NCI-H345 treated with DMSO at 0.1 percent for 48 hours (cell line): ENCODE results near the gene EIF2B4.
"Not testable (repeated sequence)": the region's sequence is repeated elsewhere in the genome, so short reads cannot be mapped to it uniquely, and the experiment has no call there.

ENCODE experiments used
- DNase-seq: peaks from one replicate; lab custom pipeline; 2025; ENCODE audit not compliant: unreplicated experiment; lab: John Stamatoyannopoulos, UW

EIF2B4 gene

DNA sequence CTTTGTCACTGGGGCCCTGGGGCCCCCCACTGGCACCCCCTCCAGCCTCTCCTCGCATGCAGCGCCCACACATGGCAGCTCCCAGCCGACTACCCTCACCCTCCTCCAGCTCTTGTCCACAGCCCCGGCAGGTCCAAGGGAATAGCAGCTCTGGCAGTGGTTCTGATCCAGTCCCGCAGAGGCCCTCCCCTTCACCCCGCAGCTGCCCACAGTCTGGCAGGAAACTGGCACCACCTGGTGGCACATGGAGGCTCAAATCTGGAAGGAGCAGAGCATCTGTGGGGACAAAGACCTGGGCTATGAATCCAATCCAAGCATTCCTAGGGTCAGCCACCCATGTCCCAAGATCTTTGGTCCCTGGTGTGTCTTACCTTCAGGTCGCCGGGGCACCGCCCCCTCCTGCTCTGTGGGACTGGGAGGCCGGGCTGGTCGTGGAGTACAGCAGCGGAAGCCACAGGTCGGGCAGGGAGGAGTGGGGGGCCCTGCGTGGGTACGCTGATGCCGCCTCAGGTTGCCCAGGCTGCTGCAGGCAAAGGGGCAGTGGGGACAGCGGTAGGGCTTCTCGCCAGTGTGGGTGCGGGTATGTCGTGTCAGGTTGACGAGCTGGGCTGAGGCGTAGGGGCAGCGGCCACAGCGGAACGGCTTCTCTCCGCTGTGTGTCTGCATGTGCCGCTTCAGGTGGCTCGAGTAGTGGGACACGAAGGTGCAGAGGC, 8.1 kb upstream of the EIF2B4 start:
- DNase-seq: no peak

DNA sequence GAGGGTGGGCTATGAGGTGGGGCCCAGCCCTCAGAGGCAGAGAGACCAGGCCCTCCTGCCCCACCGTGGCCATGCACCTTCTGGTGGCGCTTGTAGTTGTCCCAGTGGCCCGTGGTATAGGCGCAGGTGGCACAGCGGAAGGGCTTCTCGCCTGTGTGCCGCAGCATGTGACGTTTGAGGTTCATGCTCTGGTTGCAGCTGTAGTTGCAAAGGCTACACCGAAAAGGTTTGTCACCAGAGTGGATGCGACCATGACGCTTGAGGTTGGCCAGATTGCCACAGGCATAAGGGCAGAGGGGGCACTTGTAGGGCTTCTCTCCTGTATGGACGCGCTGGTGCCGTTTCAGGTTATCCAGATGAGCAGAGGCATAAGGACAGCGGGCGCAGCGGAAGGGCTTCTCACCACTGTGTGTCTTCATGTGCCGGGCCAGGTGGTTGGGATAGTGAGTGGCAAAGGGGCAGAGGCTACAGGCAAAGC, 7.5 kb upstream of the EIF2B4 start:
- DNase-seq: no peak

DNA sequence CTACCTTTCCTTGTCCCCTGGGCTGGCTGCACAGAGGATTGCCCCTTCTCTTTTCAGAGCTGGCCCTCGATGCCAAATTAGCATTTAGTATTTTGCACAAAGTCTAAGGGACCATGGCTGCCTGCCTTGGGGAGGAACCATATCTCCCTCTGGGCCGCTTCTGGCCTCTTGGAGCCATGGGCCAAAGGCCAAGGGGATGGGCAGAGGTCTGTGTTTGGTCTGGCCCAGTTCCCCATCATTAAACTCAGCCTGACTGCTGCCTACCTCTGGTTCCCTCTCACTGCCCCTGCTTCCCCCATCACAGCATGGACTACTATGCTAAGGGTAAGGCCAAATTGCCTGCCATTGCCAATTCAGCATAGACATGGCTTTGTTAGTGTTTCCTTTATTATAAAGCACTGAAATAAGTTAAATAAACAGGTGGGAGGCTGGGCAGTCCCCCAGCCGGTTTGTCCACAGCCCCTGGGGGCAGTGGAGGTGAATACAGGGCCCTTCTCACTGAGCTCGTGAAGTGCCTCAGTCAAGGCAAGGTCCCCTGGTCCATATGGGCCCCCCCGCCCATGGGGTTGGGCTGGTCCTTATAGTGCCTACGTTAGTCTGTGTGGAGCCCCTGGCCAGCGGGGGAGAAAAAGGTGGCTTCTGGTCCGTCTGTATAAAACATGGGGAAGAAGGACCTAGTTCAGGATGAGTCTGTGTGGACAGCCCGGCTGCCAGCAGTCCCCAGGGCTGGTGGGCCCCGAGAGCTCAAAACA, 6.9 kb upstream of the EIF2B4 start:
- DNase-seq: no peak

DNA sequence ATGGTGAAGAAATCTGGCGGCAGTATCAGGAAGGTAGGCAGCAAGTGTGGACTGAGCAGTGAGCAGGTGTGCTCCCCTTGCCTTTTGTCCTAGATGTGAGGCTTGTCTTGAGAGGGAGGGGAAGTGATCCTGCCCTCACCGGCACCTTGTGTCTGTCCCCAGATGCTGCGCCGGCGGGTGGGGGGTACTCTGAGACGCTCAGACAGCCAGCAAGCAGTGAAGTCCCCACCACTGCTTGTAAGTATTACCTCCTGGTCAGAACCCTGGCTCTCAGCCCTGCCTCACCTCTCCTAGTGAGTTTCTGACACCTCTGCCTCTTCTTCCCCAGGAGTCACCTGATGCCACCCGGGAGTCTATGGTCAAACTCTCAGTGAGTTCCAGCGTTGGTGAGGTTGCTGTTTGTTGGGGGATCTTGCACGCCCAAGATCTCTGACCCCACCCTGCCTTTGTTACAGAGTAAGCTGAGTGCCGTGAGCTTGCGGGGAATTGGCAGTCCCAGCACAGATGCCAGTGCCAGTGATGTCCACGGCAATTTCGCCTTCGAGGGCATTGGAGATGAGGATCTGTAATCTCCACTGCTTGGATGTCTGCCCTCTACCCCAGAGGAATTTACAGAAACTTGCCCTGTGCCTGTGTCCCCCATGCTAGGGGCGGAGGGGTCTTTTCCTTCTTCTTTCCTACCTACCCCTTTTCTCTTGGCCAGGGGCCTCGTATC, 6.2 kb upstream of the EIF2B4 start:
- DNase-seq: no peak

DNA sequence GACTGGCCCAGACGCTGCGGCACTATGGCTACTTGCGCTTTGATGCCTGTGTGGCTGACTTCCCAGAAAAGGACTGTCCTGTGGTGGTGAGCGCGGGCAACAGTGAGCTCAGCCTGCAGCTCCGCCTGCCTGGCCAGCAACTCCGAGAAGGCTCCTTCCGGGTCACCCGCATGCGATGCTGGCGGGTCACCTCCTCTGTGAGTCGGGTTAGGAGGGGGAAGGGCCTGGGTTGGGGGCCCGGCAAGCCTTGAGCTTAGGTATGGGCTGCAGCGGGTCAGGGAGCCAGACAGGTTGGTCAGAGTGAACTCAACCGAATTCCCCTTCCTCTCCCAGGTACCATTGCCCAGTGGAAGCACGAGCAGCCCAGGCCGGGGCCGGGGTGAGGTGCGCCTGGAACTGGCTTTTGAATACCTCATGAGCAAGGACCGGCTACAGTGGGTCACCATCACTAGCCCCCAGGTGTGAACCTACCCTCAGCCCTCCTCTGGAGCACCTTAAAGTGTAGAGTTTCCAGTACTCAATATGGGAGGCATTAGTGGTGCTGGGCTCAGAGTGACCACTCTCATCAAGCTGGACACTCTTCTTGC, 5.5 kb upstream of the EIF2B4 start:
- no peak for DNase-seq

DNA sequence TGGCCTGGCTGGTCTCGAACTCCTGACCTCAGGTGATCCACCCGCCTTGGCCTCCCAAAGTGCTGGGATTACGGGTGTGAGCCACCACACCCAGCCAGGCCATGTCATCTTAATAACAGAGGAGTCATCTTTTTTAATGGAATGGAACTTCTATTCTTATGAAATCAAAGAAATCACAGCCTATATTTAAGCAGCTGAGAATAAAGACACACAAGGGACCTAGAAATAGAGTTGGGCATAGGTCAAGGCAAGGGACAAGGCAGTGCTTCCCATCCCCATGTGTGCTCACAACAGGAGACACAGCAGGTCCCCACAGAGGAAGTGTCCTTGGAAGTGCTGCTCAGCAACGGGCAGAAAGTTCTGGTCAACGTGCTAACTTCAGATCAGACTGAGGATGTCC, 3.4 kb upstream of the EIF2B4 start:
- DNase-seq: no peak

DNA sequence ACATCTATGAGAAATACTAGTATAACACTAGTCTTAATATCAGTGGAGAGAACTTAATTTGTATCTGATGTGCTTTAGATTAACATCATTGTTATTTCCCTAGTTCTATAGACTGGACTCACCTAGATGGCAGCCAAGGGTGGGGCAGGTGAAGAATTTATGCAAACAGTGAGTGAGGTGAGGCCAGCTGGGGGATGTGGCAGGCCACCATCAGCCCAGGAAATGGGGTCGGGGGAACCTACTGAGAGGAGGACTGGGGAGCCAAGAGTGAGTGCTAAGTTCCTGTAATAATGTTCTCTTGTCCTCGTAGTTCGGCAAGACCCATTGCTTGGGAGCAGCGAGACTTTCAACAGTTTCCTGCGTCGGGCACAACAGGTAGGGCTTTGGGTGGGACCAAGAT, 2.8 kb upstream of the EIF2B4 start:
- no peak for DNase-seq

DNA sequence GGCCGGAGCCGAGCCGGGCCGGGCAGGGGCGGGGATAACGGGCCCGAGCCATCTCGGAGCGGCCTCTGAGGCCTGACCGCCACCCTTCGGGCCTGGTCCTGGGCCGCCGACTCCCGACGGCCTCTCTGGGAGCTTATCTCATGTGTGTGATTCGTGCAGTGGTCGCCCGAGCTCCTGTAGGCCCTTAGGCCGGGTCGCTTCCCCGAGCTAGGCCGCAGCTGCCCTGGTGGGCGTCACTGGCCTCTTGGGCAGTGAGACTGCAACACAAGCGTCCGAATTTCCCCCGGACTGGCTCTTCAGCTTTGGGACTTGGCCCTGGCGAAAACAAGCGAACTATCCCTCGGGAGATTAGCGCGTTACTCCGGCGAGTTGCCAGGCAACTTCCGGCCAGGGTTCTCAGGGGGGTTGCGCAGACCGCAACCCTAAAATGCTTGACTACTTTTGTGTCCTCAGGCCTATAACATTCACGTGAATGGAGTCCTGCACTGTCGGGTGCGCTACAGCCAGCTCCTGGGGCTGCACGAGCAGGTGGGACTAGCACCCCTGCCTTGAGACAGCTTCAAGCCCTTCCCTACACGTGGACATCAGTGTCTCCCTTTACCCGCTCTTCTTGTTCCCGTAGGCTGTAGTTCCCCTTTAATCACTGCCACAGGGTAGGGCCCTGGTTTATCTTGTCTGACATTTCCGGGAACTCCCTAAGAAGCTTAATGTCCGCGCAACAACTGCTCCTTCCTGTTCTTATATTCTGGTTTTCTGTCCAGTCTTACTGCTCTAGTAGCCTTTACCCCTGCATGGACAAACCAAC, 880 bp upstream of the EIF2B4 start:
- no peak for DNase-seq

DNA sequence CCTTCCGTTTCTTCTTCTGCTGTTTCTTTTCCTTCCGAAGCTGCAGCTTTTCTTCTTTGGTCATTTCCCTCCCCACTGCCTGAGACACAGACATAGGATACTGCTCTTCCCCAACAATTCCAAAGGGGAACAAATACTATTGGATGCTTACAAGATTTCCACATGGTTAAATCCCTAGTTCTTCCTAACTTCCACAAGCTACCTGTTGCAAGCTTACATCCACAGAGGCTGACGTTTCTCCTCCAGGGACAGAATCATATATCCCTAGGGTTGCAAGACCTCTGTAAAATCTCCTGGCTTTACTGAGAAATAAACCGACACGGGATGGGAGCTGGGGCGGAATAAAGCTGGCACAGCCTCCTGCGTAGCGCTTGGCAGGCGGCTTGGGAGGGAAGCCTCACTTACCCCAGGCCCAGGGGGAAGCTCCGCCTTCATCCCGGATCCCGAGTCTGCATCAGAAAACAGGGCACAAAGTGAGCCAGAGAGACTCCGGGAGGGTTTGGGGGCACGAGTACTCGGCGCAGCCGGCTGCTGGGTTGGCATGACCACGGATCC, 590 bp downstream of the EIF2B4 start:
- DNase-seq: no peak

DNA sequence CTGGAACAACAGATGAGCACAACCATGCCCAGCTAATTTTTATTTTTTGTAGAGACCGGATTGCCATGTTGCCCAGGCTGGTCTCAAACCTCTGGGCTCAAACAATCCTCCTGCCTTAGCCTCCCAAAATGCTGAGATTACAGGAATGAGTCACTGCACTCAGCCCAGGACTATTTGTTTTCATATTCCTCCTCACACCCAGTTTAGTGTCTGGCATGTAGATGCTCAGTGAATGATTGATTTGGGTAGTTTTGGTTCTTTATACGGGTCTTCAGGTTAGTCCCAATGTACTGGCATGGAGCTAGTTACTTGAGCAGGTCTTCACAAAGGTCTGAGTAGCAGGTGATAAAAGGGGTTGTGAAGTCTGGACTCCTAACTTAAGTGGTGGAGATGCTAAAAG, 6.2 kb downstream of the EIF2B4 start:
- no peak for DNase-seq

DNA sequence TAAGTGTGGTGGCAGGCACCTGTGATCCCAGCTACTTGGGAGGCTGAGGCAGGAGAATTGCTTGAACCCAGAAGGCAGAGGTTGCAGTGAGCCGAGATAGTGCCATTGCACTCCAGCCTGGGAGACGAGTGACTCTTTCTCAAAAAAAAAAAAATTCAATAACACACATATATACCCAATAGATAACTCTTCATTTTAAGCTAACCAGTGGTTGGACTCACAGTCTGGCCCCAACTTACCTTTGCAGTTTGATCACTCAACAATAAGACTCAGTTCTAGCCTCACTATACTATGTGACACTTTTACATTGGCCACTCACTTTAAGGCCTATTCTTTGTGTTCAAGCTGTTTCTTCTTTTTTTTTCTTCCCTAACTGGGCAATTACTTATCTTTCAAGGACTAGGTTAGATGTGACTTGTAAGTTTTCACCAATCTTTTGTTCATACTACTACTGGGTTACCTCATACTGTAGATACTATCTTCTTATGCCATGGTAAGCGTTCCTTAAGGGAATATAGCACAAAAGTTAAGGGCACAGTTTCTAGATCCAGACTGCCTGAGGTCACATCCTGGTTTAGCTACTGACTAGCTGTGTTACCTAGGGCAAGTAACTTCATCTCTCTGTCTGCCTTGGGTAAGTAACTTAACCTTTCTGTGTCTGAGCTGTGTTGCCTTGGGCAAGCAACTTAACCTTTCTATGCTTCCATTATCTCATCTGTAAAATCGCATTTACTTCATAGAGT, 7.3 kb downstream of the EIF2B4 start:
- DNase-seq: no peak

DNA sequence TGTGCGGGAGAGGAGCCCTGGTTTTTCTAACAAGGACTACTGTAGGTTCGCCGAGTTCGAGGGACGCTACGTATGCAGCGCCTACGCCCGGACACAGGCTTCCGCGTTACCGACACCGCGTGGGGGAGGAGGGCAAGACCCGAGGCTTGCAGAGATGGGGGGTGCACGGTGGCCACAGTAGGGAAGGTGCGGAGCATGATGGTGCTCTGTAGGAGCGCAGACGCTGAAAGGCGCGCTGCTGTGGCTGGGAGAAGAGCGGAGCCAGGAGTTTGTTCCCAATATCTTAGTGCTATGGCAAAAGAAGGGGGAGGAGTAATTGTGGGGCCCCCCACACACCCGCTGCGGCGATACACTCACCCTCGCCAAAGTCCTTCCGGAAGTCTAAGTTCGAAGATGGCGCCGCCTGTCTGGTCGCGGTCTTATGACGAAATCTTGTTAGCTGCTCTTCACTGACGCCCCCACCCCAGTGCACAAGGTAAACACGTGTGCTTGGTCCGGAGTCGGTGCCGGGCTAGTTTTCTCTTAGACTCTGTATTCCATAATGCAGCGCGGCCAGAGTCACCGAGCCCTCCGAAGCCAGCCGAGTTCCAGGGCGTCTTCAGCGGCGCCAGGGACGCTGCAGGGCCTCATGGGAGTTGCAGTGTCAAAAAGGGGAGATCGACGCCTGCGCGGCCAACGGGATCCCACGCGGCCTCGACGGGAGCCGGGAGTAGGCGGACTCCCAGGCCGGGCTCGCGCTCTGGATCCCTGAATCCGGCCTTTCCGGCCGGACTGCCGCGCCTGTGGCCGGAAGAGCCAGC, 13.6 kb downstream of the EIF2B4 start, which contains the start of gene GTF3C2:
Gene GTF3C2, minus strand, starts transcription at position 383 of the 800 bp plus-strand sequence. CDS start 13,210 bp downstream, outside the sequence.
- peak; percentile 93 for DNase-seq

DNA sequence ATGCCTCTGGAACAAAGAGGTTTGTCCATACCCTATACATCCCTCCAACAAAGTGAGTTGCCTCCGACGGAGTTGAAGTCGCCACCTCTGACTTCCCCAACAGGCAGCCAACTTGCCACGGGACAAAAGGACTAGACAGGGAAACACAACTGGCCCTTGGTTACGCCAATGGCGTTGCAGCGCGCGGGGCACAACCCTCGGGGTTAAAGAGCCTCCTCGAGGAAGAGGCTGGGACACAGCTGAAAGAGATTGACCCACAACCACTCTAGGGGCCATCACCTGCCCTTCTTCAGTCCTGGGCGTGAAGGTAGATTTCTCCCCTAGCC, 14.1 kb downstream of the EIF2B4 start:
- no peak for DNase-seq

DNA sequence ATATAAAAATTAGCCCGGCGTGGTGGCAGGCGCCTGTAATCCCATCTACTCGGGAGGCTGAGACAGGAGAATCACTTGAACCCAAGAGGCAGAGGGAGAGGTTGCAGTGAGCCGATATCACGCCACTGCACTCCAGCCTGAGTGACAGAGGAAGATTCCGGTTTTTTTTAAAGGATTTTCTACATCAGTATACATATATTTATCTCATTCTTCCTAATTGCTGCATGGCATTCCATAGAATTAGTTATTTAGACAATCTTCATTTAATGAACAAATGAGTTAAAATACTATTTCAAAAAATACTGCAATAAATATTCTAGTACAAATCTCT, 15.6 kb downstream of the EIF2B4 start:
- DNase-seq: no peak

DNA sequence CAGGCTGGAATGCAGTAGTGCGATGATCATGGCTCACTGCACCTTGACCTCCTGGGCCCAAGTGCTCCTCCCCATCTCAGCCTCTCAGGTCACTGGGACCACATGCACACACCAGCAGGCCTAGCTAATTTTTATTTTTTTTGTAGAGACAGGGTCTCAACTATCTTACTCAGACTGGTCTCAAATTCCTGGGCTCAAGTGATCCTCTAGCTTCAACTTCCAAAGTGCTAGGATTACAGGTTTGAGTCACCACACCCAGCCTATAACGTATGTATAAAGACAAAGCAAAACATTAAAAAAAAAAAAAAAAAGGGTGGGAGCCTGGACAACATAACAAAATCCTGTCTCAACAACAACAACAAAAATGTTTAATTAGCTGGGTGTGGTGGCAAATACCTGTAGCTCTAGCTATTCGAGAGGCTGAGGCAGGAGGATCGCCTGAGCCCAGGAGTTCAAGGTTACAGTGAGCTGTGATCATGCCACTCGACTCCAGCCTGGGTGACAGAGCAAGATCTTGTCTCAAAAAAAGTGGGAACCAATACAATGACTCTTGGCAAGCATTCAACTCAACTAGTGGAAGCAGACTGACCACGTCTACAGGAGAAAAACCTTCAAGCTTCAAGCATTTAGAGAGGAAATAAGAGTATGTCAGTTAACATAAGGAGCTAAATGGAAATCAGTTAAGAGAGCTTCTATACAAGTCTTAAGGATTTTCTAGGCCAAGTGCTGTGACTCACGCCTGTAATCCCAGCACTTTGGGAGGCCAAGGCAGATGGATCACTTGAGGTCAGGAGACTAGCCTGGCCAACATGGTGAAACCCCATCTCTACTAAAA, 16.2 kb downstream of the EIF2B4 start:
- DNase-seq: no peak

DNA sequence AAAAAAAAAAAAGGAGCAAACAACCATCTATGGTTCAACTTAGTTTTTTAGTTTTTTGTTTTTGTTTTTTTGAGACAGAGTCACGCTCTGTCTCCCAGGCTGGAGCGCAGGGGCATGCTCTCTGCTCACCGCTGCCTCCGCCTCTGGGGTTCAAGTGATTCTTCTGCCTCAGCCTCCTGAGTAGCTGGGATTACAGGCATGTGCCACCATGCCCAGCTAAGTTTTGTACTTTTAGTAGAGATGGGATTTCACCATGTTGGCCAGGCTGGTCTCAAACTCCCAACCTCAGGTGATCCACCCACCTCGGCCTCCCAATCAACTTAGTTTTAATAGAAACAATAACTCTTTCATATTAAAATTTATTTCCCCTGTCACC, 16.8 kb downstream of the EIF2B4 start:
- DNase-seq: not testable (repeated sequence)

DNA sequence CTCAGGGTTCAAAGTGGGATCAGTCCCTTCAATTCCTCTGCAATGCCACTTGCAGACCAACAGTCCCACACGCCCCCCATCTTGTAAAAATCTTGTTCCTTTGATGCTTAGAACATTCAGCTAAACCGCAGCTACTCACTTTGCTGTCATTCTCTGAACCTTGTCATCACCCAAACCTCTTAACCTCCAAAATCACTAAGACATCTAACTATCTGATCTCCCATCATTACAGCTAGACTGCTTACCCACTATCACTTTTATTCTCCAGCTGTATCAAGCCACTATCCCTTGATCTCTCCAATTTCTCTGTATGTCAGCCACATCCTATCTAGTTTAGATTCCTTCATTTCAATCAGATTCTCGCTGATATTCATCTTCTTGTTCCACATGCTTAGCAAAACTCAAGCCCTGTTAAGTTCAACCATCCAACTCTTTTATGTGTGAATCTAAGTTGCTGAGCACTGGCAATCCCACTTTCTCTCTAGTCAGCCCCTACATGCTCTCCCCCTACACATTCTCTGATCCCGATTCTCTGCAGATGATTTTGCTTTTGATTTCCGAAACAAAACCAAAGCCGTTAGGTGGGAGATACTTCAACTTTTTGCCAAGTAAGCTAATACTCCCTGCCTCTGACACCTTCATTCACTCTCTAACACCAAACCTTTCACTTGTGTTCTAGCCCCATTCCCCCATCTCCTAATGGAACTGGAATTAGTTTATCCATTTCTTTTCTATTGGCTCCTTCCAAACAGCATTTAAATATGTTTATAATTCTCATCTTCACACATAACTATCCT, 18.1 kb downstream of the EIF2B4 start:
- no peak for DNase-seq
